Hepatocyte (in vitro differentiated cells): ENCODE results near the gene IL27RA.

Experiments
- CTCF ChIP-seq: fragments of 200-600 bp; sonication (generic); IDR thresholded peaks from 2 replicates; pipeline ENCODE4 v1.5.1; 2016; ENCODE audit warnings: antibody characterized with exemption, mild to moderate bottlenecking; ENCODE audit not compliant: poor library complexity
- EZH2 ChIP-seq: fragments of 200-600 bp; sonication (generic); IDR thresholded peaks from 2 replicates; pipeline ENCODE4 v1.6.1; 2016; ENCODE audit warnings: antibody characterized with exemption, mild to moderate bottlenecking, borderline replicate concordance

GRCh38 chr19:14086098-14086497 lies 54.5 kb downstream of the IL27RA start:
- no peak for TF ChIP-seq CTCF
- TF ChIP-seq EZH2 = no peak
